Measurements from ENCODE around the gene SIPA1. TPM values are rescaled to one million over a fixed set of nuclear protein-coding genes. Genes with fewer than 3 reads are reported as not detected.

SIPA1 gene
- total and polyA plus RNA-seq, 12 donors = 11.8 to 85.9 (median 21.2) TPM

DNA sequence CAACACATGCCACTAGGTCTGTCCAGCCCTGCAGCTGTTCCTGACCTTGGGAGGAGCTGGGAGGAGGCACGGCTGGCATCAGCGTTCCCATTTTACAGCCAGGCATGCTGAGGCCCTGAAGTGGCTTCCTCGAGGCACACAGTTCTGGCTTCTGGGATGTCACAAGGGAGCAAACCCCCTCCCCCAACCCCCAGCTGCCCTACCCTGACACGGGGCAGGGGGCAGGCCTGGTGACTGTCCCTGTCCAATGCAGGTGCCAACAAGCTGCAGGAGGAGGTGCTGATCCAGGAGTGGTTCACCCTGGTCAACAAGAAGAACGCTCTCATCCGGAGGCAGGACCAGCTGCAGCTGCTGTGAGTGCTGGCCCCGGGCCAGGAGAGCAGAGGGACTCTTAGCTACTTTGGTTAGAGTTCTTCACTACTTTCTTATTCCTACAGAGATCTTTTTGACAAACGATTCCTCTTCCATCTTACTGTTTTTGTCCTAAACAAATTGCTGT is 47.6 kb upstream of the SIPA1 start:
- ATAC-seq (no peak), DNase-seq (peak in 1 of 2 donors; percentile 57)
- Histone ChIP-seq H3K9me3 (no peaks in the 10 kb centered on the region), H3K4me1 (peaks cover 29 to 84% (median 57%) of the 10 kb centered on the region in 9 donors), H3K27ac (peak overlapping the region in 4 of 10 donors; percentile 22 to 81 (median 50)), H3K36me3 (peaks cover 0 to 72% (median 18%) of the 10 kb centered on the region in 9 donors), H3K4me3 (no peak overlapping the region), H3K27me3 (no peaks in the 10 kb centered on the region)
- TF ChIP-seq, protein P1, sequence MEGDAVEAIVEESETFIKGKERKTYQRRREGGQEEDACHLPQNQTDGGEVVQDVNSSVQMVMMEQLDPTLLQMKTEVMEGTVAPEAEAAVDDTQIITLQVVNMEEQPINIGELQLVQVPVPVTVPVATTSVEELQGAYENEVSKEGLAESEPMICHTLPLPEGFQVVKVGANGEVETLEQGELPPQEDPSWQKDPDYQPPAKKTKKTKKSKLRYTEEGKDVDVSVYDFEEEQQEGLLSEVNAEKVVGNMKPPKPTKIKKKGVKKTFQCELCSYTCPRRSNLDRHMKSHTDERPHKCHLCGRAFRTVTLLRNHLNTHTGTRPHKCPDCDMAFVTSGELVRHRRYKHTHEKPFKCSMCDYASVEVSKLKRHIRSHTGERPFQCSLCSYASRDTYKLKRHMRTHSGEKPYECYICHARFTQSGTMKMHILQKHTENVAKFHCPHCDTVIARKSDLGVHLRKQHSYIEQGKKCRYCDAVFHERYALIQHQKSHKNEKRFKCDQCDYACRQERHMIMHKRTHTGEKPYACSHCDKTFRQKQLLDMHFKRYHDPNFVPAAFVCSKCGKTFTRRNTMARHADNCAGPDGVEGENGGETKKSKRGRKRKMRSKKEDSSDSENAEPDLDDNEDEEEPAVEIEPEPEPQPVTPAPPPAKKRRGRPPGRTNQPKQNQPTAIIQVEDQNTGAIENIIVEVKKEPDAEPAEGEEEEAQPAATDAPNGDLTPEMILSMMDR (IDR thresholded peaks at IDR 0.05) = peak in 1 of 9 donors; percentile 5
- intact Hi-C loops (cut with DNase I) = loop anchor here in 2 of 10 donors (5.0 kb wide), 1 partner anchor 48 kb away; no protein-coding TSS in a partner anchor
- 51 to 59% methylated on average over 8 of the region's 8 CpGs for WGBS, 2 donors

- DNase-seq = peak in 1 of 2 donors; percentile 55
- Histone ChIP-seq H3K4me1 (peaks cover 21 to 73% (median 47%) of the 10 kb centered on the region in 9 donors), H3K27ac (peak overlapping the region in 9 of 10 donors; percentile 44 to 78 (median 65)), H3K4me3 (peak overlapping the region in 9 of 10 donors; percentile 4 to 41 (median 31)), H3K36me3 (peaks cover 0 to 60% (median 18%) of the 10 kb centered on the region in 9 donors), H3K27me3 (no peaks in the 10 kb centered on the region), H3K9me3 (no peaks in the 10 kb centered on the region)
- intact Hi-C loops (cut with DNase I) = loop anchor here in 4 of 10 donors (2.0 to 5.0 kb wide), 2 partner anchors 50 to 51 kb away; no protein-coding TSS in a partner anchor
- TF ChIP-seq, protein P1 (IDR thresholded peaks at IDR 0.05) = peak in 3 of 9 donors; percentile 14 to 40 (median 33)
- WGBS, 2 donors = 42 to 48% methylated on average over 89 to 106 of the region's 106 CpGs
- ATAC-seq = peak in 6 of 8 donors; percentile 10 to 36 (median 24)
Observed at GRCh38 chr11:65591939-65592857, 45.7 kb upstream of the SIPA1 start.

DNA sequence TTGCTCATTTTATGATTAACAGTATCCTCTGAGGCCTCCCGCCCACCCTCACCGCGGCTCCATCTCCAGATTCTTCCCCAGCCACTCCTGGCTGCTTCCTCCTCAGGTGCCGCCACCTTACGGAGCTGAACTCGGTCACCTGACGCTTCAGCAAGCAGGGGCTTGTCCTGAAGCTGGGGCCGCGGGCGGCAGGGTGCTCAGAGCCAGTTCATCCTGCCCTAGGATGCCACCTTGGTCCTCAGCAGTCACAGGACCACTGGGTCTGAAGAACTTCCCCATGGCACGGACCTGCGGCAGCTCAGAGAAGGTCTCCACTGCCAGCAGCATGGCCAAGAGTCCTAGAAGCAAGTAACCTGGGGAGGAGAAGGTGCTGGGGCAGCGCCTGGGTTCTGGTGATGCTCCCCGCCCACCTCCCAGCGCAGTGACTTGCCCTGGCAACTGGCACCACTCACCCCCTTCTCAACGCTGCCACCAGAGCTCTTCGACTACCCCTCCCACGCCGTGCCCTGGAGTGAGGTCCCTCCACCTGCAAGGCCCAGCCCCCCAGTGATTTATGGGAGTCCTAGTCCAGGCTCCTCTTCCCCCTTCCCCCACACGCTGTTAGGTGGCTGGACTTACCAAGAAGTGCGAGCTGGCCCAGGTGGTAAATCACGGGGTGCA is 44.9 kb upstream of the SIPA1 start:
- H3K4me1 ChIP-seq = peaks cover 19 to 65% (median 39%) of the 10 kb centered on the region in 9 donors
- peak overlapping the region in 4 of 10 donors; percentile 26 to 75 (median 68) for H3K27ac ChIP-seq
- DNase-seq = no peak
- no peaks in the 10 kb centered on the region for H3K9me3 ChIP-seq
- ATAC-seq = no peak
- H3K36me3 ChIP-seq = peaks cover 0 to 63% (median 23%) of the 10 kb centered on the region in 9 donors
- 85 to 90% methylated on average over 22 of the region's 22 CpGs for WGBS, 2 donors
- H3K4me3 ChIP-seq = peak overlapping the region in 1 of 10 donors; percentile 40
- intact Hi-C loops (cut with DNase I) = loop anchor here in 4 of 10 donors (2.0 to 5.0 kb wide), 2 partner anchors 51 to 52 kb away; no protein-coding TSS in a partner anchor
- TF ChIP-seq, protein P1 (IDR thresholded peaks at IDR 0.05) = no peak
- H3K27me3 ChIP-seq = no peaks in the 10 kb centered on the region
